K562 (cell line): ENCODE results near the gene C10orf95. TPM values are rescaled to one million over a fixed set of nuclear protein-coding genes. Genes with fewer than 3 reads are reported as not detected.

ENCODE experiments used
- ATAC-seq: fragments of 200-7000 bp; cut with Tn5 transposase; 3 replicates; pipeline ENCODE4 v1.9.1; 2020; ENCODE audit warnings: moderate library complexity
- BruUV-seq: library from RNA; stranded (reverse); fragments of 400-500 nt; replicated peaks from 2 replicates; lab custom pipeline; 2021; lab: Mats Ljungman, UMichigan
- CTCF ChIA-PET: fragments of 300-600 bp; formaldehyde crosslinking; extraction: SDS; loops from one replicate; lab custom pipeline; 2021; ENCODE audit warnings: low intra/inter-chr PET ratio; lab: Yijun Ruan, JAX
- POLR2A ChIA-PET: fragments of 300-600, 350-650 bp; sonication (Branson Sonifier 250); formaldehyde crosslinking; extraction: SDS; loops from one replicate; lab custom pipeline; 2021; ENCODE audit warnings: antibody characterized with exemption, inconsistent platforms; lab: Yijun Ruan, JAX
- DNase-seq, 4 experiments: peaks; one replicate each; pipeline versions ENCODE4 v3.0.0 to v3.0.0-alpha.2; 2011 to 2018; ENCODE audit warnings: low spot score in 3 of 4, mixed read lengths in 3 of 4; ENCODE audit errors: extremely low read depth in 1 of 4
- FAIRE-seq: peaks from 2 replicates; lab custom pipeline; 2011; peaks lifted over from hg19 to GRCh38; lab: Jason Lieb, UNC
- H2AFZ ChIP-seq: 2 replicates; pipeline ENCODE4 v1.6.0; 2011; ENCODE audit warnings: low read depth, low read length, control low read depth, inconsistent platforms
- H3K27ac ChIP-seq: fragments of 200-600 bp; 3 replicates; pipeline ENCODE4 v1.8.0; 2011; ENCODE audit warnings: low read depth, mild to moderate bottlenecking, control low read depth, inconsistent platforms, low read length, moderate library complexity, mixed read lengths; ENCODE audit errors: extremely low read depth
- H3K27me3 ChIP-seq, 2 experiments: fragments of 300-600 bp in 1 of 2; 2 replicates in 1 of 2; 3 replicates in 1 of 2; pipeline versions ENCODE4 v1.6.0 to v1.8.0; 2011; ENCODE audit warnings: inconsistent platforms in 2 of 2, low read length in 2 of 2, mild to moderate bottlenecking in 1 of 2, mixed read lengths in 1 of 2, moderate library complexity in 1 of 2; ENCODE audit not compliant: control insufficient read depth in 2 of 2, insufficient read depth in 2 of 2
- H3K36me3 ChIP-seq: fragments of 300-600 bp; 3 replicates; pipeline ENCODE4 v1.8.0; 2011; ENCODE audit warnings: mild to moderate bottlenecking, low read length, inconsistent platforms; ENCODE audit not compliant: control insufficient read depth, insufficient read depth
- H3K4me1 ChIP-seq, 2 experiments: fragments of 200-600 bp in 1 of 2; replicated peaks in 1 of 2; 2 replicates in 1 of 2; 3 replicates in 1 of 2; pipeline versions ENCODE4 v1.5.1 to v1.8.0; 2011; ENCODE audit warnings: inconsistent platforms in 2 of 2, low read length in 2 of 2, mild to moderate bottlenecking in 1 of 2, mixed read lengths in 1 of 2, moderate library complexity in 1 of 2; ENCODE audit not compliant: control insufficient read depth in 2 of 2, insufficient read depth in 2 of 2
- H3K4me2 ChIP-seq: 2 replicates; pipeline ENCODE4 v1.6.1; 2011; ENCODE audit warnings: low read length, control low read depth, inconsistent platforms, mixed read lengths; ENCODE audit not compliant: insufficient read depth
- H3K4me3 ChIP-seq: fragments of 200-600 bp; sonication (generic), shearing (Covaris generic); 2 replicates; pipeline ENCODE4 v1.5.1; 2016; ENCODE audit warnings: control low read depth, inconsistent platforms
- H3K79me2 ChIP-seq: fragments of 200-600 bp; 3 replicates; pipeline ENCODE4 v1.8.0; 2011; ENCODE audit warnings: low read length, inconsistent platforms; ENCODE audit not compliant: control insufficient read depth, insufficient read depth
- H3K9ac ChIP-seq, 2 experiments: 2 replicates each; pipeline versions ENCODE4 v1.6.0 to v1.6.1; 2011; ENCODE audit warnings: low read depth in 2 of 2, low read length in 2 of 2, control low read depth in 1 of 2, inconsistent platforms in 1 of 2, mild to moderate bottlenecking in 1 of 2, mixed read lengths in 1 of 2; ENCODE audit not compliant: insufficient read depth in 1 of 2
- H3K9me1 ChIP-seq: one replicate; pipeline ENCODE4 v1.6.0; 2011; ENCODE audit warnings: inconsistent platforms, mild to moderate bottlenecking, low read length, moderate library complexity; ENCODE audit not compliant: control insufficient read depth, insufficient read depth
- H3K9me3 ChIP-seq: replicated peaks from 2 replicates; pipeline ENCODE4 v1.5.1; 2011; ENCODE audit warnings: low read depth, low read length, inconsistent platforms; ENCODE audit not compliant: control insufficient read depth, insufficient read depth
- H4K20me1 ChIP-seq: replicated peaks from 2 replicates; pipeline ENCODE4 v1.6.1; 2011; ENCODE audit warnings: low read length, inconsistent platforms, mixed read lengths; ENCODE audit not compliant: control insufficient read depth, insufficient read depth
- ATF1 ChIP-seq, 2 experiments: fragments of 450-650 bp in 1 of 2; IDR thresholded peaks; 2 replicates each; pipeline ENCODE4 v1.6.1; 2016; ENCODE audit warnings: missing compliant biosample characterization in 1 of 2, missing genetic modification characterization in 1 of 2
- BCOR ChIP-seq: fragments of 450-650 bp; IDR thresholded peaks from 2 replicates; pipeline ENCODE4 v1.6.1; 2016
- CREB3 ChIP-seq: fragments of 450-650 bp; conservative IDR thresholded peaks from 2 replicates; pipeline ENCODE4 v1.6.1; 2016; ENCODE audit warnings: missing genetic modification characterization, low read depth, mild to moderate bottlenecking, missing compliant biosample characterization, moderate library complexity
- EP300 ChIP-seq: IDR thresholded peaks from 2 replicates; pipeline ENCODE4 v1.6.1; 2012; ENCODE audit warnings: low read length, improper control_type of control experiment
- HCFC1 ChIP-seq: IDR thresholded peaks from 2 replicates; pipeline ENCODE4 v1.6.1; 2012; ENCODE audit warnings: low read depth, low read length, improper control_type of control experiment
- PHF21A ChIP-seq: fragments of 450-650 bp; IDR thresholded peaks from 2 replicates; pipeline ENCODE4 v1.6.1; 2017; ENCODE audit warnings: low read depth, borderline replicate concordance
- RNF219 ChIP-seq: fragments of 250-450 bp; sonication (Bioruptor Pico); IDR thresholded peaks from 2 replicates; pipeline ENCODE4 v1.5.0; 2022; ENCODE audit warnings: mild to moderate bottlenecking
- SIN3B ChIP-seq: fragments of 450-650 bp; IDR thresholded peaks from 2 replicates; pipeline ENCODE4 v1.6.1; 2017; ENCODE audit warnings: low read depth, mild to moderate bottlenecking, moderate library complexity
- SRF ChIP-seq, 2 experiments: fragments of 250-450, 450-650 bp in 1 of 2; sonication (Bioruptor Pico) in 1 of 2; sonication (generic) in 1 of 2; formaldehyde crosslinking; IDR thresholded peaks; 2 replicates each; pipeline versions ENCODE4 v1.5.0 to v1.5.1; 2020 to 2022; ENCODE audit warnings: mild to moderate bottlenecking in 1 of 2, missing genetic modification reagents in 1 of 2
- TRIM24 ChIP-seq, 2 experiments: fragments of 450-650 bp; IDR thresholded peaks; 2 replicates each; pipeline ENCODE4 v1.6.1; 2016
- VEZF1 ChIP-seq: fragments of 200-800 bp; sonication (Bioruptor generic); IDR thresholded peaks from 2 replicates; pipeline ENCODE4 v1.6.1; 2017; ENCODE audit warnings: missing genetic modification characterization, missing compliant biosample characterization
- YBX1 ChIP-seq: fragments of 450-650 bp; IDR thresholded peaks from 2 replicates; pipeline ENCODE4 v1.7.1; 2016; ENCODE audit warnings: mild to moderate bottlenecking
- ZNF217 ChIP-seq: sonication (generic); formaldehyde crosslinking; IDR thresholded peaks from 2 replicates; pipeline ENCODE4 v1.8.0; 2022; ENCODE audit warnings: mild to moderate bottlenecking, missing genetic modification reagents
- ZNF639 ChIP-seq, 2 experiments: fragments of 200-800 bp in 1 of 2; sonication (Bioruptor generic) in 1 of 2; sonication (generic) in 1 of 2; formaldehyde crosslinking in 1 of 2; IDR thresholded peaks in 1 of 2; conservative IDR thresholded peaks in 1 of 2; 2 replicates each; pipeline versions ENCODE4 v1.5.0 to v1.6.1; 2016 to 2020; ENCODE audit warnings: missing compliant biosample characterization in 1 of 2, missing genetic modification characterization in 1 of 2, missing genetic modification reagents in 1 of 2
- WGBS: fragments of 100-300 bp; shearing (Covaris generic); methylation state at CpG from one replicate; pipeline ENCODE4 v1.1.6; 2016; ENCODE audit warnings: low coverage, mixed read lengths; ENCODE audit not compliant: insufficient coverage; ENCODE audit errors: missing lambda C conversion rate; 5-methylcytosine and 5-hydroxymethylcytosine counted together
- in situ Hi-C: fragments of 300-500 bp; cut with MboI; formaldehyde crosslinking; loops from 4 replicates; pipeline ENCODE4 v1.15.0; 2018; ENCODE audit warnings: inconsistent platforms, mixed read lengths
- intact Hi-C: fragments of 100-400 bp; cut with micrococcal nuclease; formaldehyde crosslinking; loops from 2 replicates; pipeline ENCODE4 v1.14.2; 2022
- polyA plus RNA-seq, 8 experiments: library from polyadenylated mRNA; depleted of rRNA in 4 of 8; stranded (reverse) in 5 of 8; unstranded in 3 of 8; fragments of >200 nt; fragmentation: Nextera tagmentation in 2 of 8; fragmentation: Illumina TruSeq in 1 of 8; extraction: Ambion mirVana in 2 of 8; extraction: Trizol in 1 of 8; gene quantifications; 2 replicates each; pipeline versions ENCODE4 v1.2.1 to v1.2.3, GENCODE V29; 2011 to 2014; ENCODE audit warnings: inconsistent platforms in 1 of 8, missing spikeins in 1 of 8
- total RNA-seq, 7 experiments: library from RNA; depleted of rRNA in 6 of 7; stranded (reverse); fragments of >200 nt in 6 of 7; fragmentation: Illumina TruSeq in 2 of 7; extraction: Trizol in 2 of 7; gene quantifications; 2 replicates each; pipeline versions ENCODE4 v1.2.1 to v1.2.3, GENCODE V29; 2011 to 2021; ENCODE audit warnings: low replicate concordance in 1 of 7

The C10orf95 gene
- total and polyA plus RNA-seq, 9 of the 15 experiments (the other 6 are each of a cell fraction or from before 2014, with no cell fraction given): 0.03 to 0.41 (median 0.17) TPM; not detected in 1

GRCh38 chr10:102420714-102421506 lies 30.4 kb downstream of the C10orf95 start, which contains the start of gene FBXL15:
TSS of gene FBXL15 (plus strand) at chr10:102420836. CDS start at chr10:102421130, 294 bp downstream.
- intact Hi-C loops: loop anchor here (1.0 to 5.0 kb wide), 2 partner anchors 26 to 41 kb away; partner anchors contain the start of gene NFKB2
- in situ Hi-C loops: no loop called here
- ChIA-PET CTCF (no interaction called here), POLR2A (interaction anchor here (0.6 to 5.3 kb wide), 14 partner anchors 10 to 925 kb away, joined by 3 to 34 read pairs (median 4); partner anchors contain the start of genes C10orf95, CUEDC2, GBF1 and PITX3)
- peaks cover 25% of the 10 kb centered on the region for H3K79me2 ChIP-seq
- peak within 1 kb of the TSS; percentile 87 for H2AFZ ChIP-seq
- no peaks in the 10 kb centered on the region for H4K20me1 ChIP-seq
- ATAC-seq (peak; percentile 72), FAIRE-seq (peak; percentile 97), DNase-seq (peak; percentile 76 to 96 (median 84))
- H3K4me2 ChIP-seq: peak within 1 kb of the TSS; percentile 74
- 0% methylated on average over 49 of the region's 66 CpGs for WGBS
- H3K4me3 ChIP-seq: peak within 1 kb of the TSS; percentile 93
- H3K9me1 ChIP-seq: no peaks in the 10 kb centered on the region
- peak within 1 kb of the TSS; percentile 80 for H3K27ac ChIP-seq
- no peaks in the 10 kb centered on the region for H3K27me3 ChIP-seq
- no peaks in the 10 kb centered on the region for H3K9me3 ChIP-seq
- peaks cover 17% of the 10 kb centered on the region; the same call in 2 of the 3 replicates for H3K36me3 ChIP-seq
- no TSS peak for BruUV-seq
- H3K4me1 ChIP-seq: peaks cover 12 to 59% of the 10 kb centered on the region in 2 experiments; a peak in 4 of 5 replicates
- H3K9ac ChIP-seq: peak within 1 kb of the TSS; percentile 65 to 96
- TF ChIP-seq VEZF1 (peak; percentile 64), TRIM24 (IDR thresholded peaks at IDR 0.05) (peak in 1 of 2 experiments; percentile 97; a peak in 2 of 4 replicates), EP300 (0 out of 2 replicates have a peak, but pooled peaks have one; percentile 26), SIN3B (peak; percentile 76), ATF1 (CRISPR knock-in tag; IDR thresholded peaks at IDR 0.05) (no peak), ATF1 (tag; IDR thresholded peaks at IDR 0.05) (peak; percentile 61; the same call in 1 of the 2 replicates), BCOR (peak; percentile 36; the same call in 1 of the 2 replicates), HCFC1 (peak; percentile 73), CREB3 (tag) (no peak), RNF219 (0 out of 2 replicates have a peak, but pooled peaks have one; percentile 5), YBX1 (no peak), PHF21A (peak; percentile 69; the same call in 1 of the 2 replicates), ZNF639 (CRISPR knock-in tag; conservative IDR thresholded peaks at IDR 0.05 in 1 of 2, IDR thresholded peaks at IDR 0.05 in 1 of 2) (peak in 1 of 2 experiments; percentile 72; a peak in 2 of 4 replicates), SRF (CRISPR knock-in tag; IDR thresholded peaks at IDR 0.05) (peak in 1 of 2 experiments; percentile 68; a peak in 1 of 4 replicates), ZNF217 (CRISPR knock-in tag) (no peak)
